Brain microvascular endothelial cell (primary cell): ENCODE measurements around the gene AHI1.
"Not testable (repeated sequence)": the region's sequence is repeated elsewhere in the genome, so short reads cannot be mapped to it uniquely, and the experiment has no call there.

Source experiments
- DNase-seq: peaks from one replicate; pipeline ENCODE4 v3.0.0-alpha.2; 2020
- H3K27ac ChIP-seq: fragments of 250-450 bp; sonication (Bioruptor Pico); 2 replicates; pipeline ENCODE4 v1.5.1; 2020; ENCODE audit warnings: mild to moderate bottlenecking, moderate library complexity
- H3K27me3 ChIP-seq: fragments of 250-450 bp; sonication (Bioruptor Pico); replicated peaks from 2 replicates; pipeline ENCODE4 v1.5.1; 2020; ENCODE audit warnings: mild to moderate bottlenecking
- H3K36me3 ChIP-seq: fragments of 250-450 bp; sonication (Bioruptor Pico); replicated peaks from 2 replicates; pipeline ENCODE4 v1.5.1; 2020; ENCODE audit warnings: mild to moderate bottlenecking
- H3K4me3 ChIP-seq: 2 replicates; pipeline ENCODE4 v1.5.1; 2011; ENCODE audit warnings: low read depth, mild to moderate bottlenecking, control low read depth, low read length, moderate library complexity
- in situ Hi-C: cut with HindIII; loops from 2 replicates; pipeline ENCODE4 v1.10.0; 2017; ENCODE audit warnings: low sequenced_read_pairs, low pct_ligation_motif_present
- TF ChIP-seq, protein P1 (sequence below): IDR thresholded peaks from 2 replicates; pipeline ENCODE4 v1.5.1; 2011; ENCODE audit warnings: low read depth, mild to moderate bottlenecking, moderate library complexity, low read length, control low read depth, inconsistent platforms; ENCODE audit errors: missing control alignments

The AHI1 gene

DNA sequence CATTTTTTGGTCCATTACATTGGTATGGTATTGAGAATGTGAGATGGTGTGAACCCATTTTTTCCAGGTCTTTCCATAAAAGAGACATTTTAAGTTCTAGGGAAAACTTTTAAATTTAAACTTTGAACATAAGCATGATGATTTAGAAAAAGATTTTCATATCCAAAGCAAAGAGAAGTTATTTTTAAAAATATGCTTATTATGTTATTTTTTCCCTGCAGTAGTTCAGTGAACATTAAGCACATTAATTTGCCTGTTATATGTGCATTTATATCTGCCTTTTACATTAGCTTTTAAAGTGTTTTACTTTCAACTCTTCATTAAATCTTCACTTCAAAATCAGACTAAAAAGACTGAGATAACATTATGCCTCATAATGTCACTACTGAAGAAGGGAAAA, 116.7 kb downstream of the AHI1 start:
- no peak overlapping the region for H3K27ac ChIP-seq
- no peaks in the 10 kb centered on the region for H3K27me3 ChIP-seq
- in situ Hi-C loops, result no loop called here
- no peaks in the 10 kb centered on the region for H3K36me3 ChIP-seq
- TF ChIP-seq, protein P1, sequence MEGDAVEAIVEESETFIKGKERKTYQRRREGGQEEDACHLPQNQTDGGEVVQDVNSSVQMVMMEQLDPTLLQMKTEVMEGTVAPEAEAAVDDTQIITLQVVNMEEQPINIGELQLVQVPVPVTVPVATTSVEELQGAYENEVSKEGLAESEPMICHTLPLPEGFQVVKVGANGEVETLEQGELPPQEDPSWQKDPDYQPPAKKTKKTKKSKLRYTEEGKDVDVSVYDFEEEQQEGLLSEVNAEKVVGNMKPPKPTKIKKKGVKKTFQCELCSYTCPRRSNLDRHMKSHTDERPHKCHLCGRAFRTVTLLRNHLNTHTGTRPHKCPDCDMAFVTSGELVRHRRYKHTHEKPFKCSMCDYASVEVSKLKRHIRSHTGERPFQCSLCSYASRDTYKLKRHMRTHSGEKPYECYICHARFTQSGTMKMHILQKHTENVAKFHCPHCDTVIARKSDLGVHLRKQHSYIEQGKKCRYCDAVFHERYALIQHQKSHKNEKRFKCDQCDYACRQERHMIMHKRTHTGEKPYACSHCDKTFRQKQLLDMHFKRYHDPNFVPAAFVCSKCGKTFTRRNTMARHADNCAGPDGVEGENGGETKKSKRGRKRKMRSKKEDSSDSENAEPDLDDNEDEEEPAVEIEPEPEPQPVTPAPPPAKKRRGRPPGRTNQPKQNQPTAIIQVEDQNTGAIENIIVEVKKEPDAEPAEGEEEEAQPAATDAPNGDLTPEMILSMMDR, result no peak
- no peak for DNase-seq
- H3K4me3 ChIP-seq, result no peak overlapping the region

DNA sequence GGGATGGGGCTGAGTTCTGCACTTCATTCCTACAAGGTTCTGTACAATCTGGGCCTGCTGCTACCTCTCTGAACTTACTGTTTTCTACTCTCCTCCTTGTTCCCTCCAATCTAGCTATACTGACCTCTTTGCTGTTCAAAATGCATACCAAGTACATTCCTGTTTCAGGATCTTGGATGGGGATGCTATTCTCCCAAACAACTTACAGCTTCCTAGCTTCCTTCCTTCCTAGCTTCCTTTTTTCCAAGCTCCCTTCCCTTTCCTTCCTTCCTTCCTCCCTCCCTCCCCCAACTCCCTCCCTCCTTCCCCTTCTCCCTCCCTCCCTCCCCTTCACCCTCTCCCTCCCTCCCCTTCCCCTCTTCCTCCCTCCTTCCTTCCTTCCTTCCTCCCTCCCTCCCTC, 117.9 kb downstream of the AHI1 start:
- DNase-seq, result no peak
- in situ Hi-C loops, result no loop called here
- no peak overlapping the region for H3K4me3 ChIP-seq
- TF ChIP-seq, protein P1, result no peak
- H3K36me3 ChIP-seq, result no peaks in the 10 kb centered on the region
- no peak overlapping the region for H3K27ac ChIP-seq
- no peaks in the 10 kb centered on the region for H3K27me3 ChIP-seq

DNA sequence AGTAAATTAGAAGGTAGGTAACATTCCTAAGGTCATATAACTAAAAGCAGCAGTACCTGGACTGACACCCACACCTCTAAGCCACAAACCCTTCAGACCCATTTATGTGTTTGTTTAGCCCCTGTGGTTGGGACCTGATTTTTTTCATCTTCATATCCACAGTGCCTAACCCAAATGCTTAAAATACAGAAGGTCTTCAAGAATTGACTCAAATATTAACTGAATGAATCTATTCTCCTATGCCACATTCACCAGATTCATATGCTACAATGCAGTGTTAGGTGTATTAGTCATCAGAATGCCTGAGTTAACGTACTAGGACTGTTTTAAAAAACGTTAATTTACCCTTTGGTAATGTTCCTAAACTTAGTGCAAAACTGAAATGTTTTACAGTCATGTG, 124.8 kb downstream of the AHI1 start:
- DNase-seq, result peak; percentile 9
- H3K27me3 ChIP-seq, result no peaks in the 10 kb centered on the region
- no peak overlapping the region for H3K27ac ChIP-seq
- in situ Hi-C loops, result no loop called here
- H3K4me3 ChIP-seq, result no peak overlapping the region
- TF ChIP-seq, protein P1, result no peak
- H3K36me3 ChIP-seq, result peaks cover 4% of the 10 kb centered on the region

DNA sequence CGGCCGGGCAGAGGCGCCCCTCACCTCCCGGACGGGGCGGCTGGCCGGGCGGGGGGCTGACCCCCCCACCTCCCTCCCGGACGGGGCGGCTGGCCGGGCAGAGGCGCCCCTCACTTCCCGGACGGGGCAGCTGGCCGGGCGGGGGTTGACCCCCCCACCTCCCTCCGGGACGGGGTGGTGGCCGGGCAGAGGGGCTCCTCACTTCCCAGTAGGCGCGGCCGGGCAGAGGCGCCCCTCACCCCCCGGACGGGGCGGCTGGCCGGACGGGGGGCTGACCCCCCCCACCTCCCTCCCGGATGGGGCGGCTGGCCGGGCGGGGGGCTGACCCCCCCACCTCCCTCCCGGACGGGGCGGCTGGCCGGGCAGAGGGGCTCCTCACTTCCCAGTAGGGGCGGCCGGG, 133.9 kb downstream of the AHI1 start:
- H3K27me3 ChIP-seq, H3K27ac ChIP-seq, H3K4me3 ChIP-seq, in situ Hi-C loops, H3K36me3 ChIP-seq, DNase-seq: not testable (repeated sequence)

DNA sequence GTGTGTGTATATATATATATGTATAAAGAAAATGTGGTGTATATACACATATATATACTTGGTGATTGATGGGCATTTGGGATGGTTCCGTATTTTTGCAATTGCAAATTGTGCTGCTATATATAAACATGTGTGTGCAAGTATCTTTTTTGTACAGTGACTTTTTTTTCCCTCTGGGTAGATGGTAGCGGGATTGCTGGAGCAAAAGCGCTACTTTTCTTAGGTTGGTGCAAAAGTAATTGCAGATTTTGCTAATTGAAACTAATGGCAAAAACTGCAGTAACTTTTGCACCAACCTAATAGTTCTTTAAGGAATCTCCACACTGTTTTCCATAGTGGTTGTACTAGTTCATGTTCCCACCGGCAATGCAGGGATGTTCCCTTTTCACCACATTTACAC, 135.4 kb downstream of the AHI1 start:
- TF ChIP-seq, protein P1, result no peak
- in situ Hi-C loops, result no loop called here
- no peak overlapping the region for H3K27ac ChIP-seq
- DNase-seq, result no peak
- H3K27me3 ChIP-seq, result no peaks in the 10 kb centered on the region
- H3K4me3 ChIP-seq, result no peak overlapping the region
- H3K36me3 ChIP-seq, result no peaks in the 10 kb centered on the region

DNA sequence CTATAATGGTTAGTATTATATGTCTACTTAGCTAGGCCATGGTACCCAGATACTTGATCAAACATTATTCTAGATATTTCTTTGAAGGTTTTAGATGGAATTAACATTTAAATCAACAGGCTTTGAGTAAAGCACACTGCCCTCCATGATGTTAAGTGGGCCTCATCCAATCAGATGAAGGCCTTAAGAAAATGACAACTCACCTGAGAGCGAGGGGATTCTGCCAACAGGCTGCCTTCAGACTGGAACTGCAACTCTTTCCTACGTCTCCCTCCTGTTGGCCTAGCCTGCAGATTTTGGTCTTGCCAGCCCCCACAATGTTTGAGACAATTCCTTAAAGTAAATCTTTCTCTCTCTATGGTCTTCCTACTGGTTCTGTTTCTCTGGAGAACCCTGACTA, 137.3 kb downstream of the AHI1 start:
- TF ChIP-seq, protein P1, result no peak
- H3K27ac ChIP-seq, result peak overlapping the region; percentile 99
- H3K27me3 ChIP-seq, result no peaks in the 10 kb centered on the region
- no peak overlapping the region for H3K4me3 ChIP-seq
- no peaks in the 10 kb centered on the region for H3K36me3 ChIP-seq
- no peak for DNase-seq
- in situ Hi-C loops, result no loop called here
